SH-SY5Y (cell line): ENCODE measurements around the gene APBA3.

ENCODE experiments used
- GATA2 ChIP-seq: IDR thresholded peaks from 2 replicates; pipeline ENCODE4 v1.6.1; 2011; ENCODE audit warnings: mild to moderate bottlenecking, low read depth, low read length
- GATA3 ChIP-seq: IDR thresholded peaks from 2 replicates; pipeline ENCODE4 v1.6.1; 2011; ENCODE audit warnings: low read depth, mild to moderate bottlenecking, low read length, moderate library complexity

The APBA3 gene

DNA sequence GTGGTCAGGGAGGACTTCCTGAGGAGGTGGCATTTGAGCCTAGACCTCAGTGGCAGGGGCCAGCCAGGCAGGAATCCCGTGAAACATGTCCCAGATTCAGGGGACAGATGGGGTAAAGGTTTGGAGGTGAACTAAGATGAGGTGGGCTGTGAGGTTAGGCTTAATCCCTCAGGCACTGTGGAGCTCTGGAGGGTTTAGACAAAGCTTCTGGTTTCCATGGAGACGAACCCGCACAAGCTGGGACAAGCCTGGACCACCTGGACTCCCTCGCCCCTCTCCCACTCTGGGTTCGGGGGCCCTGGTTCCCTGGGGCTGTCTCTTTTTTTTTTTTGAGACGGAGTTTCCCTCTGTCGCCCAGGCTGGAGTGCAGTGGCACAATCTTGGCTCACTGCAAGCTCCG, 37.6 kb downstream of the APBA3 start:
- no peak for TF ChIP-seq GATA2
- no peak for TF ChIP-seq GATA3

GRCh38 chr19:3723110-3723488, 38.4 kb downstream of the APBA3 start:
- TF ChIP-seq GATA2 (no peak), GATA3 (no peak)

GRCh38 chr19:3722443-3723109, 38.9 kb downstream of the APBA3 start:
- TF ChIP-seq GATA2 (no peak), GATA3 (no peak)

DNA sequence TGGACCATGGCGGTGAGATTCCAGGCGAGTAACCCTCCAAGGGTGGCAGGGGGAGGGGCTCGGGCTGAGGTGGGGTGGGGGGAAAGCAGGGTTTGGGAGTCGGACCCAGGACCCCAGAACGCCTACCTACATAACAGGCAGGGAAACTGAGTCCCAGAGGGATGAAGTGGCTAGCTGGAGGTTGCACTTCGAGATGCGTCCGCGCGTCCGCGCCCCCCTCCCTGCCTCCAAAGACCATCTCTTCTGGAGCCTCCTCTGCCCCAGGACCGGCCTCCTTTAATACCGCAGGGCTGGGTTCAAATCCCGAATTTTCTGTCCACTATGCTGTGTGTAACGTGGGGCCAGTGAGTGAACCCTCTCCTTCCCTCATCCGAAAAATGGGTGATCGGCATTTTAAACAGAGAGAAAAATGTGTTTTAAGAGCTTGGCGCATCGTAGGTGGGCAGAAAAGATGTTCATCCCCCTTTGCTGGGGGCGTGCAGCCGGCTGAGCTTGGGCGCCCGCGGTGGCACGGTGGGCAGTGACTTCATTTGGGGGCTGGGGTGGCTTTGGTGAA, 39.5 kb downstream of the APBA3 start:
- TF ChIP-seq GATA3 (no peak), GATA2 (no peak)

DNA sequence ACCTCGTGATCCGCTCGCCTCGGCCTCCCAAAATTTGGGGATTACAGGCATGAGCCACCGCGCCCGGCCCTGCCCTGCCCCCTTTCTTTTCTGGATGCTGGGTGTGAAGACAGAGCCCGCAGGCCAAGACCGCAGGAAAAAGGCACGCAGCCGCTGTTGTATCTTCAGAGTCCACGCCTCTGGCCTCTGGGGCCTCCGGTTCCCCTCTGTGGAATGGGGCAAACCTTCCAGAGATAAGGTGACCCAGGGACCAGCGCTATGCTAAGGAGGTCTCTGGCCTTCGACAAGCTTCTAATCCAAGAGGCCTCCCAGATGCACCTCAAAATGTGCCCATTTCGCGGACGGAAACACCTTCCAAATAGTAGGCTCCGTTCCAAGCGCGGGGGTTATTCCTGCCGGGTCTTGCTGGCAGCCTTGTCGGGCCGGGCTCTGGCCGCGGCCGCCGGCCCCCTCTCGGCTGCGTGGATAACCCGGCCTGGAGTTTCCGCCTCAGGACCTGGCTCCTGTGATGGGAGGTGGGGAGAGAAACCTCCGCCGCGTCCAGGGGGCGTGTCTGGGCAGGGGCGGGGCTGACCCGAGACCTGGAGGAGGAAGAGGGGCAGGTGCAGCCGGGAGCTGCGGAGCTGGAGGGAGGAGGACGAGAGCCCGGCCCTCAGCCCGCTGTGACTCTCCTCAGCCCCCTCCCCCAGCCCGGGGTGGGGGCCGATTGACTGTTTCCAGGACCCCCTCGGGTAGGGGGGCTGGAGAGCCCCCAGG, 40.2 kb downstream of the APBA3 start:
- TF ChIP-seq GATA2 (no peak), GATA3 (no peak)

- TF ChIP-seq GATA3 (no peak), GATA2 (no peak)
Observed at GRCh38 chr19:3720349-3720917, 41.1 kb downstream of the APBA3 start.

GRCh38 chr19:3719868-3720267, 41.6 kb downstream of the APBA3 start:
- TF ChIP-seq GATA2: no peak
- no peak for TF ChIP-seq GATA3

GRCh38 chr19:3716147-3716668, 45.3 kb downstream of the APBA3 start:
- TF ChIP-seq GATA3: no peak
- TF ChIP-seq GATA2: no peak

GRCh38 chr19:3712663-3713611, 48.6 kb downstream of the APBA3 start:
- TF ChIP-seq GATA3 (no peak), GATA2 (no peak)

GRCh38 chr19:3710265-3710812, 51.2 kb downstream of the APBA3 start:
- TF ChIP-seq GATA2 (no peak), GATA3 (no peak)

- TF ChIP-seq GATA2 (no peak), GATA3 (no peak)
Observed at GRCh38 chr19:3708207-3708931, 53.1 kb downstream of the APBA3 start, which contains the start of gene TJP3. Gene TJP3, plus strand, starts transcription at chr19:3708384. Its CDS starts 20,049 bp downstream, at chr19:3728433.

- no peak for TF ChIP-seq GATA2
- no peak for TF ChIP-seq GATA3
Observed at GRCh38 chr19:3707868-3708206, 53.7 kb downstream of the APBA3 start.

DNA sequence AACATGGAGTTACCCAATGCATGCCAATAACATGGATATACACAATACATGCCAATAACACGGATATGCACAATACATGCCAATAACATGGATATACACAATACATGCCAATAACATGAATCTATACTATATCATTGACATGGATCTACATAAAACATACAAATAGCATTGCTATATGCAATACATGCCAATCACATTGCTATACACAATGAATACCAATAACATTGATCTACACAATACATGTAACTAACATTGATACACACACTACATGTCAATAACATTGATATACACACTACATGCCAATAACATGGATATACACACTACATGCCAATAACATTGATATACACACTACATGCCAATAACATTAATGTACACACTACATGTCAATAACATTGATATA, 60.3 kb downstream of the APBA3 start:
- TF ChIP-seq GATA2 (no peak), GATA3 (no peak)
